Posterior vena cava (tissue), 2 donors: ENCODE results near the gene IMMP2L. TPM values are rescaled to one million over a fixed set of nuclear protein-coding genes. Genes with fewer than 3 reads are reported as not detected.
"Not testable (repeated sequence)": the region's sequence is repeated elsewhere in the genome, so short reads cannot be mapped to it uniquely, and the experiment has no call there.

ENCODE experiments used
- DNase-seq: peaks from one replicate; pipeline ENCODE4 v3.0.0-alpha.2; 2020; ENCODE audit warnings: low spot score
- intact Hi-C, 2 donors: fragments of 100-400 bp; cut with DNase I; formaldehyde crosslinking; loops; one replicate each; pipeline versions ENCODE4 v1.14.1 to v1.14.2; 2022 to 2023
- total RNA-seq, 2 donors: library from RNA; stranded (reverse); fragmentation: NEBNext Ultra II Directional; extraction: Animal tissue kit (Norgen Biotek cat#: 25700); gene quantifications; one replicate each; pipeline ENCODE4 v1.2.1, GENCODE V29; 2021
- donor health status: DM: yes; HTN: yes; CAD: no.
- donor health status: DM: yes; HTN: yes; CAD: no.

IMMP2L gene
- total RNA-seq, 2 donors from 2014 or later: 15.9 to 20.5 TPM

- intact Hi-C loops: no loop called here
- no peak for DNase-seq
Observed at GRCh38 chr7:110720626-110721025, 841.7 kb downstream of the IMMP2L start.

DNA sequence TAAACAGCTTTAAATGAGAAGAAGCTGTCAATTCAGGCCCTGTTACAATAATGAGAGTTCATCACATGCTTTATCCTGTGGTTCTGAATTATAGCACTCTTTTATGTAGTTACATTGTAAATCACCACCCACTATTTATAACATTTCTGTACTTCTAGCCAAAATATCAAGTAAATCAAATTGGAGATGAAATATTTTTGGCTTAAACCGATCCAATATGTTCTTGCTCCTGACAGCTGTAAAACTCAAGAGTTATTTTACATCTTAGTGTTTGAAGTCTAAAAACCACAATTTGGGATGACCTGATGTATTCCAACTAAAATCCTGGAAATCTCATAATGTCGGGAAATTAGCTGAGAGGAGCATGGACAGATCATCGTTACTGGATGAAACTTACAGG is 842.6 kb downstream of the IMMP2L start:
- DNase-seq: no peak
- intact Hi-C loops: no loop called here

- DNase-seq: no peak
- intact Hi-C loops: no loop called here
Observed at GRCh38 chr7:110718503-110719205, 843.6 kb downstream of the IMMP2L start.

GRCh38 chr7:110704225-110704624 is 858.1 kb downstream of the IMMP2L start:
- DNase-seq: no peak
- intact Hi-C loops: no loop called here

- intact Hi-C loops: loop anchor here in 1 of 2 donors (5.0 kb wide), 1 partner anchor 1421 kb away; no protein-coding TSS in a partner anchor
- no peak for DNase-seq
Observed at GRCh38 chr7:110698576-110698975, 863.7 kb downstream of the IMMP2L start.

GRCh38 chr7:110693344-110693743 is 868.9 kb downstream of the IMMP2L start:
- DNase-seq: no peak
- intact Hi-C loops: no loop called here

DNA sequence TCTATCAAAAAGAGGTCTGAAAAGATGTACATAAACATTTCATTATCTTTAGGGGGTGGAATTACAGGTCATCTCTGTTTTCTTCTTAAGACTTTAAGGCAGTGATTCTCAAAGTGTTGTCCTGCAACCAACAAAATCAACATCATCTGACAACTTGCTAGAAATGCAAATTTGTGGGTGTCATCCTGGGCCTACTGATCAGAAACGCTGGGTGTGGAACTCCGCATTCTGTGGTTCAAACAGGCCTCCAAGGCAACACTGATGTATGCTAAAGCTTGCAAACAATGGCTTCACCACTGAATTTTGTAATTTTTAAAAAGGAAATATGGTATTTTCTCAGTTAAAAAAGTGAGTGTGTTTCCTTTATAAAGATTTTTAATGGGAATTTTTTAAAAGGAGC is 873.4 kb downstream of the IMMP2L start:
- intact Hi-C loops: no loop called here
- DNase-seq: no peak

DNA sequence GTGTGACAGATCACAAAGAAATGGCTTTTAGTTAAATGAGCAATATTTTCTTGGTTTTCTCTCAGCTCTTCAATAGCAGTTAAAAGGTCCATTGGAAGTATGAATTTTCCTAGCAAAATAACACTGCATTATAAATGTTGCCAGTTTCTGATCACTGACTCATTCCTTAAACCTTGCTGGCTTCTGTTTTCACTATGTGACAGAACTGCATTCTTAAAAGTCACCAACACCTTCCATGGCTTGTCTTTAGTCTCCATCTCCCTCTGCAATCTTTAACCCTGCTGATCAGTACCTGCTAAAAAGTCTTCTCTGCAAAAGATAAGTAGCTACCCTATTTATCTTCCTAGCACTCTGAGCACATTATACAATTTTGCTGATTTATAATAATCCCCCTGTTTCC is 876.4 kb downstream of the IMMP2L start:
- DNase-seq: no peak

GRCh38 chr7:110681941-110682340 is 880.4 kb downstream of the IMMP2L start:
- no peak for DNase-seq
- intact Hi-C loops: no loop called here

More for the DNA sequence above, 876.4 kb downstream of the IMMP2L start:
- intact Hi-C loops: no loop called here

- intact Hi-C loops: no loop called here
- DNase-seq: no peak
Observed at GRCh38 chr7:110677405-110677804, 884.9 kb downstream of the IMMP2L start.

GRCh38 chr7:110676785-110677184 is 885.5 kb downstream of the IMMP2L start:
- DNase-seq: no peak
- intact Hi-C loops: no loop called here

- intact Hi-C loops: no loop called here
- DNase-seq: no peak
Observed at GRCh38 chr7:110675383-110676103, 886.7 kb downstream of the IMMP2L start.

DNA sequence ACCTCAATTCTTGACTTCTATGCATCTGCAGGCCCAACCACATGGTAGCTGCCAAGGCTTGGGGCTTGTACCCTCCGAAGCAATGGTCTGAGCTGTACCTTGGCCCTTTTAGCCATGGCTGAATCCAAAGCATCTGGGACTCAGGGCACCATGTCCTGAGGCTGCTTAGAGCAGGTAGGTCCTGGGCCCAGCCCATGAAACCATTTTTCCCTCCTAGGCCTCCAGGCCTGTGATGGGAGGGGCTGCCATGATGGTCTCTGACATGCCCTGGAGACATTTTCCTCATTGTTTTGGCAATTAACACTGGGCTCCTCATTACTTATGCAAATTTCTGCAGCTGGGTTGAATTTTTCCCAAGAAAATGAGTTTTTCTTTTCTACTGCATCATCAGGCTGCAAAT is 889.1 kb downstream of the IMMP2L start:
- intact Hi-C loops: no loop called here
- DNase-seq: no peak

DNA sequence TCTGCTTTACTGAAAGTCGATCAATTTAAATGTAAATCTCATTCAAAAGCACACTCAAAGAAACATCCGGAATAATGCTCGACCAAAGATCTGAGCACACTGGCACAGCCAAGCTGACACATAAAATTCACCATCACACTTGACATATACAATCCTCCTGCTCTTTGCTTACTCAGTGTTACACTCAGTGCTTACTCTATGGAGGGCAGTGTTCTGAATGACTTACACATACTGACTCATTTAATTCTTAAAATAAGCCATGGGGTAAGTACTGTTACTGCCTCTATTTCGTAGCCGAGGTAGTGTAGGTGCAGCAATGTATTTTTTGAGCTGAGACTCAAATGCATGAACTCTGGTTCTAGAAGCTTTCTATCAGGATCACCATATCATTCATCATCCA is 892.9 kb downstream of the IMMP2L start:
- DNase-seq: no peak
- intact Hi-C loops: no loop called here

- intact Hi-C loops: no loop called here
- DNase-seq: no peak
Observed at GRCh38 chr7:110664803-110665202, 897.5 kb downstream of the IMMP2L start.

GRCh38 chr7:110660637-110661036 is 901.7 kb downstream of the IMMP2L start:
- intact Hi-C loops, DNase-seq: not testable (repeated sequence)

GRCh38 chr7:110650328-110650727 is 912.0 kb downstream of the IMMP2L start:
- intact Hi-C loops: no loop called here
- DNase-seq: no peak

GRCh38 chr7:110647266-110647665 is 915.0 kb downstream of the IMMP2L start:
- intact Hi-C loops: no loop called here
- no peak for DNase-seq

- DNase-seq: no peak
- intact Hi-C loops: no loop called here
Observed at GRCh38 chr7:110646804-110647203, 915.5 kb downstream of the IMMP2L start.

DNA sequence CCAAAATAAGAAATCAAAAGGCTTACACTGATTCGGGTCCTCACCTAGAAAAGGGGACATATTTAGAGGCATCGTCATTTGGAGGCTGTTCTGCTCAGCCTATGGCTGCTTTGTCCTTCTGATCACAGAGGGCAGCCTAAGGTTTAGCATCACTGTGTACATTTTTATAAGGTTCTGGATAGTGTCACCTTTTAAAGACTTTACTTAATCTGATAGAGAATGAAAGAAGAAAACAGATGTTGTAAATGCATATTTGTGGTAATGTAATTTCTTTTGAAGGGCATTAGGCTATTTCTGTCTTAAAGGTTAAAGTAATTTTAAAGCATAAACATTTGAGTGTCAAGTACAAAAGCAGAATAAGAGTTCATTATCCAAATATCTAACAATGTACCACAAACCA is 916.7 kb downstream of the IMMP2L start:
- no peak for DNase-seq
- intact Hi-C loops: no loop called here

DNA sequence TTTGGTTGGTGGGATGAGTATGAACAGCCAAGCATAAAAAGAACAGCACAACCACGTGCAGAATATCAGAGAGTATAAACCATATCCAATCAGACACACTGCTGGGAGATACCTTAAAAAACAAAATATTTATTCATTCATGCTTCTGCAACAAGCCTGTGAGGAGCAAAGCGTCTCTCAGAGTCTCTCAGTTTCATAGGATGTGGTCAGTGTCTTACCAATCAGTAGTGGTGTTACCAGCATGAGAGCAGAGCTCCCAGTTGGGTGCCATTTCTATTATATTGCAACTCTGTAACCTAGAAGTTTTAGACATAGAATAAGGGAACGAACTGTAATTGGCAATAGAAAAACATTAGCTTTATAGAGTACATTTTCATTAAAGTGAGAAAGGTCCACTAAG is 917.2 kb downstream of the IMMP2L start:
- intact Hi-C loops: no loop called here
- DNase-seq: no peak
